ENCODE results near the gene SPDYE1.
"Not testable (repeated sequence)": the region's sequence is repeated elsewhere in the genome, so short reads cannot be mapped to it uniquely, and the experiment has no call there.

SPDYE1 gene

GRCh38 chr7:43997532-43997931, at the start of gene SPDYE1:
SPDYE1 (plus strand) TSS chr7:43997897; CDS start chr7:43999950, 2,053 bp downstream.
- not testable (repeated sequence) for DNase-seq (ENCODE audit: low spot score)

- DNase-seq (ENCODE audit: low spot score): no peak
Measured at GRCh38 chr7:43952028-43952427, 45.7 kb upstream of the SPDYE1 start.

- no peak for DNase-seq (ENCODE audit: low spot score)
Measured at GRCh38 chr7:43953071-43953470, 44.6 kb upstream of the SPDYE1 start.

GRCh38 chr7:43954524-43955228, 43.0 kb upstream of the SPDYE1 start:
- DNase-seq (ENCODE audit: low spot score): peak; percentile 25

GRCh38 chr7:43956027-43956426, 41.7 kb upstream of the SPDYE1 start:
- DNase-seq (ENCODE audit: low spot score): no peak

GRCh38 chr7:43960933-43961332, 36.8 kb upstream of the SPDYE1 start:
- DNase-seq (ENCODE audit: low spot score): no peak

- not testable (repeated sequence) for DNase-seq (ENCODE audit: low spot score)
Measured at GRCh38 chr7:43966392-43966791, 31.3 kb upstream of the SPDYE1 start.

GRCh38 chr7:43968172-43969040, 29.3 kb upstream of the SPDYE1 start:
- not testable (repeated sequence) for DNase-seq (ENCODE audit: low spot score)

- not testable (repeated sequence) for DNase-seq (ENCODE audit: low spot score)
Measured at GRCh38 chr7:43969586-43969985, 28.1 kb upstream of the SPDYE1 start.

GRCh38 chr7:43970698-43971097, 27.0 kb upstream of the SPDYE1 start:
- DNase-seq (ENCODE audit: low spot score): not testable (repeated sequence)

GRCh38 chr7:43974033-43974573, 23.6 kb upstream of the SPDYE1 start:
- DNase-seq (ENCODE audit: low spot score): not testable (repeated sequence)

- DNase-seq (ENCODE audit: low spot score): not testable (repeated sequence)
Measured at GRCh38 chr7:43974725-43975482, 22.8 kb upstream of the SPDYE1 start.

GRCh38 chr7:43977525-43977924, 20.2 kb upstream of the SPDYE1 start:
- DNase-seq (ENCODE audit: low spot score): no peak

- DNase-seq (ENCODE audit: low spot score): not testable (repeated sequence)
Measured at GRCh38 chr7:43978102-43978501, 19.6 kb upstream of the SPDYE1 start.

- not testable (repeated sequence) for DNase-seq (ENCODE audit: low spot score)
Measured at GRCh38 chr7:43982848-43983247, 14.8 kb upstream of the SPDYE1 start.

- not testable (repeated sequence) for DNase-seq (ENCODE audit: low spot score)
Measured at GRCh38 chr7:43983736-43984135, 14.0 kb upstream of the SPDYE1 start.

- DNase-seq (ENCODE audit: low spot score): peak; percentile 94
Measured at GRCh38 chr7:43985904-43986864, 11.5 kb upstream of the SPDYE1 start.

GRCh38 chr7:43987476-43987875, 10.2 kb upstream of the SPDYE1 start:
- not testable (repeated sequence) for DNase-seq (ENCODE audit: low spot score)

- DNase-seq (ENCODE audit: low spot score): not testable (repeated sequence)
Measured at GRCh38 chr7:43990011-43990585, 7.6 kb upstream of the SPDYE1 start.

GRCh38 chr7:43990829-43991228, 6.9 kb upstream of the SPDYE1 start:
- not testable (repeated sequence) for DNase-seq (ENCODE audit: low spot score)
